Neutrophil (primary cell): ENCODE results near the gene FBN1.

ENCODE experiments used
- H3K27ac ChIP-seq: fragments of 200-600 bp; sonication (generic); 2 replicates; pipeline ENCODE4 v1.5.1; 2016; ENCODE audit warnings: mild to moderate bottlenecking, moderate library complexity
- H3K27me3 ChIP-seq: fragments of 200-600 bp; sonication (generic); 2 replicates; pipeline ENCODE4 v1.6.0; 2016; ENCODE audit warnings: mild to moderate bottlenecking
- H3K36me3 ChIP-seq: fragments of 200-600 bp; sonication (generic); 2 replicates; pipeline ENCODE4 v1.5.1; 2017
- H3K4me1 ChIP-seq, 2 experiments: fragments of 200-600 bp in 1 of 2; sonication (generic) in 1 of 2; 1 replicate in 1 of 2; 2 replicates in 1 of 2; pipeline versions ENCODE4 v1.5.1 to v1.6.1; 2013 to 2016; ENCODE audit warnings: low read depth in 1 of 2, low read length in 1 of 2, mild to moderate bottlenecking in 1 of 2, moderate library complexity in 1 of 2; ENCODE audit not compliant: control insufficient read depth in 1 of 2, insufficient read depth in 1 of 2
- H3K4me3 ChIP-seq, 2 experiments: fragments of 200-600 bp in 1 of 2; sonication (generic) in 1 of 2; 1 replicate in 1 of 2; 2 replicates in 1 of 2; pipeline ENCODE4 v1.5.1; 2013 to 2016; ENCODE audit warnings: low read depth in 1 of 2, low read length in 1 of 2, mild to moderate bottlenecking in 1 of 2, moderate library complexity in 1 of 2
- H3K9me3 ChIP-seq: fragments of 200-600 bp; sonication (generic); 2 replicates; pipeline ENCODE4 v1.5.1; 2016
- CTCF ChIP-seq: fragments of 200-600 bp; sonication (generic); IDR thresholded peaks from 2 replicates; pipeline ENCODE4 v1.5.1; 2016; ENCODE audit warnings: antibody characterized with exemption

FBN1 gene

GRCh38 chr15:48473667-48474066 is 171.8 kb downstream of the FBN1 start:
- Histone ChIP-seq H3K36me3 (peaks cover 60% of the 10 kb centered on the region), H3K4me3 (no peak overlapping the region), H3K9me3 (no peaks in the 10 kb centered on the region), H3K27me3 (no peaks in the 10 kb centered on the region), H3K4me1 (no peaks in the 10 kb centered on the region), H3K27ac (no peak overlapping the region)
- TF ChIP-seq CTCF: no peak

- Histone ChIP-seq H3K27me3 (no peaks in the 10 kb centered on the region), H3K27ac (no peak overlapping the region), H3K4me1 (no peaks in the 10 kb centered on the region), H3K36me3 (peaks cover 60% of the 10 kb centered on the region), H3K9me3 (no peaks in the 10 kb centered on the region), H3K4me3 (no peak overlapping the region)
- TF ChIP-seq CTCF: no peak
These were observed 172.8 kb downstream of the FBN1 start for GRCh38 chr15:48472756-48473155.

- Histone ChIP-seq H3K36me3 (peaks cover 71% of the 10 kb centered on the region), H3K4me1 (no peaks in the 10 kb centered on the region), H3K27ac (no peak overlapping the region), H3K9me3 (no peaks in the 10 kb centered on the region), H3K4me3 (no peak overlapping the region), H3K27me3 (no peaks in the 10 kb centered on the region)
- TF ChIP-seq CTCF: no peak
These were observed 174.4 kb downstream of the FBN1 start for GRCh38 chr15:48471073-48471472.

GRCh38 chr15:48470096-48470495 is 175.4 kb downstream of the FBN1 start:
- TF ChIP-seq CTCF: no peak
- H3K9me3 ChIP-seq: no peaks in the 10 kb centered on the region
- no peak overlapping the region for H3K27ac ChIP-seq
- H3K4me3 ChIP-seq: no peak overlapping the region
- peaks cover 79% of the 10 kb centered on the region for H3K36me3 ChIP-seq
- no peaks in the 10 kb centered on the region for H3K4me1 ChIP-seq
- H3K27me3 ChIP-seq: no peaks in the 10 kb centered on the region

- H3K36me3 ChIP-seq: peaks cover 83% of the 10 kb centered on the region
- H3K27me3 ChIP-seq: no peaks in the 10 kb centered on the region
- no peaks in the 10 kb centered on the region for H3K9me3 ChIP-seq
- H3K4me3 ChIP-seq: no peak overlapping the region
- H3K27ac ChIP-seq: no peak overlapping the region
- no peak for TF ChIP-seq CTCF
- H3K4me1 ChIP-seq: no peaks in the 10 kb centered on the region
These were observed 175.8 kb downstream of the FBN1 start for GRCh38 chr15:48469681-48470080.

GRCh38 chr15:48469271-48469670 is 176.2 kb downstream of the FBN1 start:
- Histone ChIP-seq H3K9me3 (no peaks in the 10 kb centered on the region), H3K27me3 (no peaks in the 10 kb centered on the region), H3K36me3 (peaks cover 85% of the 10 kb centered on the region), H3K27ac (no peak overlapping the region), H3K4me3 (no peak overlapping the region), H3K4me1 (no peaks in the 10 kb centered on the region)
- TF ChIP-seq CTCF: no peak
